Mucosa of gallbladder (tissue), 1 donor: ENCODE data around the gene PGM5. TPM values are rescaled to one million over a fixed set of nuclear protein-coding genes. Genes with fewer than 3 reads are reported as not detected.

ENCODE experiments used
- total RNA-seq: library from RNA; stranded (reverse); gene quantifications from one replicate; pipeline ENCODE4 v1.2.1, GENCODE V29; 2021
- donor health status: DM: no; HTN: no; CAD: no.

PGM5 gene
- total RNA-seq, 1 donor from 2014 or later, result 96.0 TPM

Other genes starting within 250 kb of the PGM5 start
- gene ZNG1C, start 114.6 kb upstream of the PGM5 start, total RNA-seq, result 20.5 TPM
- not detected for gene FOXD4L3, start 53.7 kb upstream of the PGM5 start, total RNA-seq
- not detected for gene TMEM252, start 184.3 kb downstream of the PGM5 start, total RNA-seq